ENCODE data around the gene TBX2.

TBX2 gene

GRCh38 chr17:61401389-61402072 is 1.9 kb downstream of the TBX2 start:
- peaks cover 6% of the 10 kb centered on the region for H3K9me3 ChIP-seq
- H3K27ac ChIP-seq, result no peak overlapping the region
- H3K36me3 ChIP-seq, result no peaks in the 10 kb centered on the region
- peaks cover 100% of the 10 kb centered on the region for H3K27me3 ChIP-seq
- peaks cover 45% of the 10 kb centered on the region for H3K4me1 ChIP-seq
- no peak overlapping the region for H3K9ac ChIP-seq
- no peak for TF ChIP-seq Cebpa-rat (IDR thresholded peaks at IDR 0.05)
- no peak overlapping the region for H3K4me2 ChIP-seq
- no peak overlapping the region for H3K4me3 ChIP-seq
- H4K20me1 ChIP-seq, result peaks cover 96% of the 10 kb centered on the region

GRCh38 chr17:61402073-61402541 is 2.5 kb downstream of the TBX2 start:
- Histone ChIP-seq H3K36me3 (no peaks in the 10 kb centered on the region), H3K4me1 (peaks cover 45% of the 10 kb centered on the region), H3K9ac (no peak overlapping the region), H4K20me1 (peaks cover 95% of the 10 kb centered on the region), H3K4me2 (no peak overlapping the region), H3K27me3 (peaks cover 100% of the 10 kb centered on the region), H3K4me3 (no peak overlapping the region), H3K27ac (no peak overlapping the region), H3K9me3 (no peaks in the 10 kb centered on the region; the same call in 1 of the 2 replicates)
- no peak for TF ChIP-seq Cebpa-rat (IDR thresholded peaks at IDR 0.05)

- H3K4me1 ChIP-seq, result peaks cover 45% of the 10 kb centered on the region
- peak overlapping the region; percentile 69 for H3K4me2 ChIP-seq
- no peak overlapping the region for H3K9ac ChIP-seq
- H3K9me3 ChIP-seq, result no peaks in the 10 kb centered on the region; the same call in 1 of the 2 replicates
- H3K27me3 ChIP-seq, result peaks cover 100% of the 10 kb centered on the region
- H3K27ac ChIP-seq, result no peak overlapping the region
- H3K4me3 ChIP-seq, result peak overlapping the region; percentile 56
- H4K20me1 ChIP-seq, result peaks cover 96% of the 10 kb centered on the region
- no peaks in the 10 kb centered on the region for H3K36me3 ChIP-seq
- TF ChIP-seq Cebpa-rat (IDR thresholded peaks at IDR 0.05), result no peak
Measured at GRCh38 chr17:61402978-61403800, 3.5 kb downstream of the TBX2 start.

GRCh38 chr17:61403801-61404662 is 4.4 kb downstream of the TBX2 start:
- H3K4me3 ChIP-seq, result peak overlapping the region; percentile 56
- H3K4me2 ChIP-seq, result peak overlapping the region; percentile 72
- TF ChIP-seq Cebpa-rat (IDR thresholded peaks at IDR 0.05), result no peak
- H3K27ac ChIP-seq, result no peak overlapping the region
- H3K36me3 ChIP-seq, result no peaks in the 10 kb centered on the region
- H3K4me1 ChIP-seq, result peaks cover 46% of the 10 kb centered on the region
- H3K9ac ChIP-seq, result no peak overlapping the region
- peaks cover 100% of the 10 kb centered on the region for H3K27me3 ChIP-seq
- H3K9me3 ChIP-seq, result no peaks in the 10 kb centered on the region
- peaks cover 96% of the 10 kb centered on the region for H4K20me1 ChIP-seq

GRCh38 chr17:61404663-61404912 is 4.9 kb downstream of the TBX2 start:
- no peak for TF ChIP-seq Cebpa-rat (IDR thresholded peaks at IDR 0.05)
- H3K27ac ChIP-seq, result no peak overlapping the region
- no peaks in the 10 kb centered on the region for H3K9me3 ChIP-seq
- no peak overlapping the region for H3K9ac ChIP-seq
- peaks cover 42% of the 10 kb centered on the region for H3K4me1 ChIP-seq
- H4K20me1 ChIP-seq, result peaks cover 94% of the 10 kb centered on the region
- H3K4me2 ChIP-seq, result peak overlapping the region; percentile 72
- H3K4me3 ChIP-seq, result peak overlapping the region; percentile 53
- H3K27me3 ChIP-seq, result peaks cover 100% of the 10 kb centered on the region
- H3K36me3 ChIP-seq, result no peaks in the 10 kb centered on the region

- no peak for TF ChIP-seq Cebpa-rat (IDR thresholded peaks at IDR 0.05)
- Histone ChIP-seq H3K4me2 (peak overlapping the region; percentile 72), H3K9ac (no peak overlapping the region), H3K9me3 (no peaks in the 10 kb centered on the region), H3K27me3 (peaks cover 100% of the 10 kb centered on the region), H3K4me1 (peaks cover 40% of the 10 kb centered on the region), H4K20me1 (peaks cover 92% of the 10 kb centered on the region), H3K4me3 (peak overlapping the region; percentile 53), H3K36me3 (no peaks in the 10 kb centered on the region), H3K27ac (no peak overlapping the region)
Measured at GRCh38 chr17:61404913-61405685, 5.5 kb downstream of the TBX2 start.

- Histone ChIP-seq H3K27ac (no peak overlapping the region), H3K4me2 (no peak overlapping the region), H3K27me3 (peaks cover 100% of the 10 kb centered on the region)
Measured at GRCh38 chr17:61405686-61406536, 6.3 kb downstream of the TBX2 start.

GRCh38 chr17:61406537-61406845 is 6.8 kb downstream of the TBX2 start:
- no peak overlapping the region for H3K4me3 ChIP-seq
- H3K4me1 ChIP-seq, result peaks cover 49% of the 10 kb centered on the region
- H3K4me2 ChIP-seq, result no peak overlapping the region
- no peak overlapping the region for H3K9ac ChIP-seq
- no peak overlapping the region for H3K27ac ChIP-seq
- TF ChIP-seq Cebpa-rat (IDR thresholded peaks at IDR 0.05), result no peak
- no peaks in the 10 kb centered on the region; the same call in 1 of the 2 replicates for H3K9me3 ChIP-seq
- H4K20me1 ChIP-seq, result peaks cover 86% of the 10 kb centered on the region
- H3K36me3 ChIP-seq, result no peaks in the 10 kb centered on the region
- peaks cover 100% of the 10 kb centered on the region for H3K27me3 ChIP-seq

More at GRCh38 chr17:61405686-61406536, 6.3 kb downstream of the TBX2 start:
- H3K4me3 ChIP-seq, result peak overlapping the region; percentile 53; the same call in 1 of the 2 replicates
- no peak overlapping the region for H3K9ac ChIP-seq
- H3K36me3 ChIP-seq, result no peaks in the 10 kb centered on the region
- H4K20me1 ChIP-seq, result peaks cover 92% of the 10 kb centered on the region
- H3K9me3 ChIP-seq, result no peaks in the 10 kb centered on the region; the same call in 1 of the 2 replicates
- TF ChIP-seq Cebpa-rat (IDR thresholded peaks at IDR 0.05), result no peak
- H3K4me1 ChIP-seq, result peaks cover 44% of the 10 kb centered on the region

Data from BLaER1 (cell line).